LNCaP clone FGC (cell line): ENCODE results near the gene CD40.

Source experiments
- DNase-seq: peaks from one replicate; pipeline ENCODE4 v3.0.0-alpha.2; 2011; ENCODE audit warnings: low read depth
- H3K4me3 ChIP-seq: 2 replicates; pipeline ENCODE4 v1.5.1; 2011; ENCODE audit warnings: mild to moderate bottlenecking, low read depth, low read length, control low read depth
- CTCF ChIP-seq: IDR thresholded peaks from 2 replicates; pipeline ENCODE4 v1.5.1; 2012; ENCODE audit warnings: mild to moderate bottlenecking; ENCODE audit not compliant: control insufficient read depth, insufficient read depth; ENCODE audit errors: extremely low read depth

CD40 gene

GRCh38 chr20:46159101-46159897 lies 41.2 kb downstream of the CD40 start:
- no peak for DNase-seq
- no peak for TF ChIP-seq CTCF
- no peak overlapping the region for H3K4me3 ChIP-seq

DNA sequence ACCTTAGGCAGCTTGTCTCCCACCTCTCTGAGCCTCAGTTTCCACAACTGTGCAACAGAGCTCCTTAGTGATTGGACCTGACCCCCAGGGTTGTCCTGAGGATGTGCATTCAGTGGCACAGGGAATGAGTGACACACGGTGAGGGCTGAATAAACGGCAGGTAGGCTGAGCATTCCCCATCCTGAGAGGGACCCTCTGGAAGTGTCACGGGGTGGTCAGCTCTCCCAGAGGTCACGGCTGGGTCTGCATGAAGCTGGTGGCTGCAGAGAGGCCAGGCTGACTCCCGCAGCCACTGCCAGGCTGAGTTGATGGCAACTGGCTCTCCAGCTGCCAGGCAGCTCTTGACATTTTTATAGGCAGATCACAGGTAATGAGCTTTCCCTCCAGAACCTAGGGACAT lies 42.5 kb downstream of the CD40 start:
- no peak for DNase-seq
- H3K4me3 ChIP-seq = no peak overlapping the region
- TF ChIP-seq CTCF = no peak

- no peak for DNase-seq
- no peak overlapping the region for H3K4me3 ChIP-seq
- no peak for TF ChIP-seq CTCF
These were observed 43.8 kb downstream of the CD40 start for GRCh38 chr20:46161921-46162320.

GRCh38 chr20:46164254-46164653 lies 46.1 kb downstream of the CD40 start:
- TF ChIP-seq CTCF = no peak
- H3K4me3 ChIP-seq = no peak overlapping the region
- no peak for DNase-seq

DNA sequence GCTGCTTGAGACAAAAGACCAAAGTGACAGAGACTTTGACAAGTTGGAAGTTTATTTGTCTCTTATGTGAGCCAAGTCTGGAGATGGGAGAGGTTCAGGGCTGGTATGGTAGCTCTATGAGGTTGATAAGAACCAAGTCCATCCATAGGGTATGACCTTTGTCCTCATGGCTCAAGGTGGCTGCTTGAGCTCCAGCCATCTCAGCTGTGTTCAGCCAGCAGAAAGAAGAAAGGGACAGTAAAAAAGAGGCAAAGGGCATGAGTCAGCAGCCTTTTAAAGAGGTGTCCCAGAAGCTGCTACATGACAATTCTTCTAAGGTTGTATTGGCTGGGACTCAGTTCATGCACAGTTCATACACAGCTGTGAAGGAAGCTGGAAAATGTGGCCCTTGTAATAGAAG lies 49.0 kb downstream of the CD40 start:
- DNase-seq = no peak
- no peak overlapping the region for H3K4me3 ChIP-seq
- TF ChIP-seq CTCF = no peak

GRCh38 chr20:46168438-46168837 lies 50.3 kb downstream of the CD40 start:
- no peak for DNase-seq
- H3K4me3 ChIP-seq = no peak overlapping the region
- no peak for TF ChIP-seq CTCF
